Measurements from ENCODE around the gene GAA. TPM values are rescaled to one million over a fixed set of nuclear protein-coding genes. Genes with fewer than 3 reads are reported as not detected.

The GAA gene
- total and polyA plus RNA-seq, 10 of the 15 experiments (the other 5 are each of a cell fraction or from before 2014, with no cell fraction given): 0.18 to 10.5 (median 4.1) TPM

DNA sequence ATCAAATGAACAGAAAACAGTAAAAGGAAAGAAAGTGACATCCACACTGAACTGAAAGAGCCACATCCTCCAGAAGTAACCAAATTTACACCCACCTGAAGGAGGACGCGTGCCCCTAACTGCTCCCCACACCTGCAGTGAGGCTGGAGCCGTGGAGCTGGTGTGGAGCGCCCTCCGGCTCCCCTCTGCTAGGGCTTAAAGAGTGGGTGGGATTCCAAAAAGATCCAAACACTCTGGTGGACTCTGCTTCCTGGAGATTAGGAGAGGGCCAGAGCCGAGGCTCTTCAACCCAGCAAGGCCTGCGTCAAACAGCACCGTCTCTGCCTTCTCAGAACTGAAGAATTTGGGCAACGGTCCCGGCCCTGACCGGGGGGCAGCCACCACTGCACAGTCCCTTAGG lies 49.7 kb upstream of the GAA start:
- TF ChIP-seq ZBED1 (IDR thresholded peaks at IDR 0.05; ENCODE audit: borderline replicate concordance) (no peak), POLR2A (IDR thresholded peaks at IDR 0.05; ENCODE audit: low read depth, low read length) (no peak), PBX3 (IDR thresholded peaks at IDR 0.05; ENCODE audit: insufficient replicate concordance, low read depth, low read length) (no peak)
- TF ChIP-seq, protein P1, sequence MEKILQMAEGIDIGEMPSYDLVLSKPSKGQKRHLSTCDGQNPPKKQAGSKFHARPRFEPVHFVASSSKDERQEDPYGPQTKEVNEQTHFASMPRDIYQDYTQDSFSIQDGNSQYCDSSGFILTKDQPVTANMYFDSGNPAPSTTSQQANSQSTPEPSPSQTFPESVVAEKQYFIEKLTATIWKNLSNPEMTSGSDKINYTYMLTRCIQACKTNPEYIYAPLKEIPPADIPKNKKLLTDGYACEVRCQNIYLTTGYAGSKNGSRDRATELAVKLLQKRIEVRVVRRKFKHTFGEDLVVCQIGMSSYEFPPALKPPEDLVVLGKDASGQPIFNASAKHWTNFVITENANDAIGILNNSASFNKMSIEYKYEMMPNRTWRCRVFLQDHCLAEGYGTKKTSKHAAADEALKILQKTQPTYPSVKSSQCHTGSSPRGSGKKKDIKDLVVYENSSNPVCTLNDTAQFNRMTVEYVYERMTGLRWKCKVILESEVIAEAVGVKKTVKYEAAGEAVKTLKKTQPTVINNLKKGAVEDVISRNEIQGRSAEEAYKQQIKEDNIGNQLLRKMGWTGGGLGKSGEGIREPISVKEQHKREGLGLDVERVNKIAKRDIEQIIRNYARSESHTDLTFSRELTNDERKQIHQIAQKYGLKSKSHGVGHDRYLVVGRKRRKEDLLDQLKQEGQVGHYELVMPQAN (conservative IDR thresholded peaks at IDR 0.05): no peak
- intact Hi-C loops (cut with micrococcal nuclease; ENCODE audit: unreplicated experiment): no loop called here
- Histone ChIP-seq H3K9me3 (replicated peaks; ENCODE audit: control insufficient read depth, insufficient read depth, low read length) (no peaks in the 10 kb centered on the region), H3K27me3 (replicated peaks in 1 of 2; ENCODE audit: control insufficient read depth in 2 of 2, insufficient read depth in 2 of 2, low read length in 1 of 2) (0 out of 4 replicates have a peak, but pooled peaks cover 0 to 2% of the 10 kb centered on the region in 2 experiments), H3K4me1 (ENCODE audit: control insufficient read depth, insufficient read depth, low read length) (no peaks in the 10 kb centered on the region), H3K27ac (ENCODE audit: control insufficient read depth, insufficient read depth) (no peak overlapping the region), H2AFZ (ENCODE audit: control insufficient read depth, low read depth, low read length) (no peak overlapping the region), H4K20me1 (ENCODE audit: control insufficient read depth, insufficient read depth) (no peaks in the 10 kb centered on the region), H3K79me2 (ENCODE audit: control insufficient read depth, insufficient read depth, low read length) (no peaks in the 10 kb centered on the region), H3K4me3 (no peak overlapping the region), H3K4me2 (ENCODE audit: control insufficient read depth, insufficient read depth) (no peak overlapping the region), H3K36me3 (ENCODE audit: control insufficient read depth in 2 of 2, insufficient read depth in 2 of 2, low read length in 1 of 2) (no peaks in the 10 kb centered on the region), H3K9ac (ENCODE audit: control insufficient read depth, insufficient read depth, low read length) (no peak overlapping the region)
- ChIA-PET RAD21 (ENCODE audit: unreplicated experiment) (no interaction called here), POLR2A (no interaction called here), SMC1A (ENCODE audit: uncharacterized antibody, unreplicated experiment) (no interaction called here), CTCF (no interaction called here)
- no peak for ATAC-seq
- BruUV-seq (replicated peaks): no TSS peak
- in situ Hi-C loops (cut with MboI): no loop called here
- DNase-seq (ENCODE audit: low read depth, low spot score): no peak
- 41% methylated on average over 11 of the region's 11 CpGs for WGBS (ENCODE audit: insufficient coverage, insufficient replicate concordance, low lambda C conversion rate, missing lambda C conversion rate)
- FAIRE-seq: no peak

DNA sequence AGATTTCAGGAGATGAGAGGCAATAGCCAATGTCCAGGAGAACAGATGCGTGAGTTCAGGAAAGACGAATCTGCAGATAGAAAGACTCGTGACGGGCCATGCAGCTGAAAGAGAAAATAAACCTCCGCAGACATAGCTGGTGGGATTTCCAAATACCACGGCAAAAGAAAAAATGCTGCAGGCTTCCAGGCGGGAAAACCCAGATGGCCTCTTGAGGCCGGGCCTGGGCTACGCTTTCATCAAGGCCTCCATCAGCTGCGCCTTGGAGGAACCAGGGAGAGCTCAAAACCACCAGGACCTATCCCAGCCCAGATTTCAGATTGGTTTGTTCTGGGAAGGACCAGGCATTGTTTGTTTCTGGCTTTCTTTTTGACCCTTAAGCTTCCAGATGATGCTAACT lies 48.3 kb upstream of the GAA start:
- H3K4me3 ChIP-seq: no peak overlapping the region
- ChIA-PET POLR2A (no interaction called here), CTCF (no interaction called here), RAD21 (ENCODE audit: unreplicated experiment) (no interaction called here), SMC1A (ENCODE audit: uncharacterized antibody, unreplicated experiment) (no interaction called here)
- H3K4me2 ChIP-seq (ENCODE audit: control insufficient read depth, insufficient read depth): no peak overlapping the region
- no peak overlapping the region for H3K9ac ChIP-seq (ENCODE audit: control insufficient read depth, insufficient read depth, low read length)
- H4K20me1 ChIP-seq (ENCODE audit: control insufficient read depth, insufficient read depth): no peaks in the 10 kb centered on the region
- no peak overlapping the region for H3K27ac ChIP-seq (ENCODE audit: control insufficient read depth, insufficient read depth)
- FAIRE-seq (no peak), DNase-seq (ENCODE audit: low read depth, low spot score) (no peak), ATAC-seq (no peak)
- WGBS (ENCODE audit: insufficient coverage, insufficient replicate concordance, low lambda C conversion rate, missing lambda C conversion rate): 71% methylated on average over 10 of the region's 10 CpGs
- no peaks in the 10 kb centered on the region for H3K79me2 ChIP-seq (ENCODE audit: control insufficient read depth, insufficient read depth, low read length)
- H3K27me3 ChIP-seq (replicated peaks in 1 of 2; ENCODE audit: control insufficient read depth in 2 of 2, insufficient read depth in 2 of 2, low read length in 1 of 2): 0 out of 4 replicates have a peak, but pooled peaks cover 0 to 2% of the 10 kb centered on the region in 2 experiments
- in situ Hi-C loops (cut with MboI): no loop called here
- intact Hi-C loops (cut with micrococcal nuclease; ENCODE audit: unreplicated experiment): no loop called here
- H3K9me3 ChIP-seq (replicated peaks; ENCODE audit: control insufficient read depth, insufficient read depth, low read length): no peaks in the 10 kb centered on the region
- no peaks in the 10 kb centered on the region for H3K36me3 ChIP-seq (ENCODE audit: control insufficient read depth in 2 of 2, insufficient read depth in 2 of 2, low read length in 1 of 2)
- BruUV-seq (replicated peaks): no TSS peak
- H2AFZ ChIP-seq (ENCODE audit: control insufficient read depth, low read depth, low read length): no peak overlapping the region
- no peaks in the 10 kb centered on the region for H3K4me1 ChIP-seq (ENCODE audit: control insufficient read depth, insufficient read depth, low read length)
- TF ChIP-seq CREB1 (IDR thresholded peaks at IDR 0.05; ENCODE audit: low read depth): no peak
- TF ChIP-seq MYC (IDR thresholded peaks at IDR 0.05; ENCODE audit: insufficient read depth, insufficient read length, insufficient replicate concordance, low read length, severe bottlenecking): no peak
- TF ChIP-seq, protein P2, sequence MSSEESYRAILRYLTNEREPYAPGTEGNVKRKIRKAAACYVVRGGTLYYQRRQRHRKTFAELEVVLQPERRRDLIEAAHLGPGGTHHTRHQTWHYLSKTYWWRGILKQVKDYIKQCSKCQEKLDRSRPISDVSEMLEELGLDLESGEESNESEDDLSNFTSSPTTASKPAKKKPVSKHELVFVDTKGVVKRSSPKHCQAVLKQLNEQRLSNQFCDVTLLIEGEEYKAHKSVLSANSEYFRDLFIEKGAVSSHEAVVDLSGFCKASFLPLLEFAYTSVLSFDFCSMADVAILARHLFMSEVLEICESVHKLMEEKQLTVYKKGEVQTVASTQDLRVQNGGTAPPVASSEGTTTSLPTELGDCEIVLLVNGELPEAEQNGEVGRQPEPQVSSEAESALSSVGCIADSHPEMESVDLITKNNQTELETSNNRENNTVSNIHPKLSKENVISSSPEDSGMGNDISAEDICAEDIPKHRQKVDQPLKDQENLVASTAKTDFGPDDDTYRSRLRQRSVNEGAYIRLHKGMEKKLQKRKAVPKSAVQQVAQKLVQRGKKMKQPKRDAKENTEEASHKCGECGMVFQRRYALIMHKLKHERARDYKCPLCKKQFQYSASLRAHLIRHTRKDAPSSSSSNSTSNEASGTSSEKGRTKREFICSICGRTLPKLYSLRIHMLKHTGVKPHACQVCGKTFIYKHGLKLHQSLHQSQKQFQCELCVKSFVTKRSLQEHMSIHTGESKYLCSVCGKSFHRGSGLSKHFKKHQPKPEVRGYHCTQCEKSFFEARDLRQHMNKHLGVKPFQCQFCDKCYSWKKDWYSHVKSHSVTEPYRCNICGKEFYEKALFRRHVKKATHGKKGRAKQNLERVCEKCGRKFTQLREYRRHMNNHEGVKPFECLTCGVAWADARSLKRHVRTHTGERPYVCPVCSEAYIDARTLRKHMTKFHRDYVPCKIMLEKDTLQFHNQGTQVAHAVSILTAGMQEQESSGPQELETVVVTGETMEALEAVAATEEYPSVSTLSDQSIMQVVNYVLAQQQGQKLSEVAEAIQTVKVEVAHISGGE (CRISPR knock-in tag; IDR thresholded peaks at IDR 0.05): no peak
- no peak for TF ChIP-seq ZBED1 (IDR thresholded peaks at IDR 0.05; ENCODE audit: borderline replicate concordance)
- no peak for TF ChIP-seq BCLAF1 (IDR thresholded peaks at IDR 0.05)

Measured in GM12878 (cell line).